ENCODE data around the gene RHOT1.
"Not testable (repeated sequence)": the region's sequence is repeated elsewhere in the genome, so short reads cannot be mapped to it uniquely, and the experiment has no call there.

RHOT1 gene

GRCh38 chr17:32141679-32142037 lies 644 bp upstream of the RHOT1 start:
- peak overlapping the region; percentile 91 for H3K4me2 ChIP-seq (ENCODE audit: low read length, poor library complexity, severe bottlenecking)
- H3K14ac ChIP-seq (ENCODE audit: low read length in 2 of 2): no peak overlapping the region
- peak overlapping the region; percentile 21 for H4K8ac ChIP-seq (ENCODE audit: low read length)
- peak overlapping the region; percentile 91 for H3K27ac ChIP-seq (ENCODE audit: low read length, poor library complexity, severe bottlenecking)
- no peak overlapping the region for H3K23ac ChIP-seq (ENCODE audit: low read length in 2 of 2)
- peak overlapping the region; percentile 81 to 85 for H3K4me3 ChIP-seq (ENCODE audit: insufficient read depth in 1 of 2, low read depth in 1 of 2, low read length in 2 of 2)
- no peak overlapping the region for H2BK12ac ChIP-seq (ENCODE audit: low read length in 2 of 2)
- peak overlapping the region; percentile 80 to 83 for H3K18ac ChIP-seq (ENCODE audit: low read depth in 1 of 2, low read length in 2 of 2)
- peaks cover 5% of the 10 kb centered on the region for H3K4me1 ChIP-seq (ENCODE audit: control insufficient read depth, insufficient read depth, low read depth, low read length)
- WGBS: 37% methylated on average over 7 of the region's 12 CpGs
- H2BK120ac ChIP-seq (ENCODE audit: low read depth, low read length): peak overlapping the region; percentile 52
- peak overlapping the region; percentile 76 for H2BK5ac ChIP-seq (ENCODE audit: low read depth, low read length, poor library complexity, severe bottlenecking)
- H3K27me3 ChIP-seq (ENCODE audit: control insufficient read depth in 1 of 2, insufficient read depth in 1 of 2, low read length in 2 of 2): no peaks in the 10 kb centered on the region
- peak overlapping the region in 1 of 2 experiments; percentile 58 for H3K4ac ChIP-seq (ENCODE audit: low read depth in 1 of 2, low read length in 2 of 2)
- peaks cover 8% of the 10 kb centered on the region for H3K79me1 ChIP-seq (replicated peaks; ENCODE audit: low read length, poor library complexity, severe bottlenecking)
- H3K9me3 ChIP-seq (ENCODE audit: control insufficient read depth, low read length): no peaks in the 10 kb centered on the region
- peak overlapping the region; percentile 96 for H3K9ac ChIP-seq (ENCODE audit: low read length)
- H3K36me3 ChIP-seq (ENCODE audit: control insufficient read depth in 1 of 2, insufficient read depth in 2 of 2, low read depth in 1 of 2, low read length in 2 of 2): no peaks in the 10 kb centered on the region
- H2AFZ ChIP-seq (ENCODE audit: low read depth, low read length): peak overlapping the region; percentile 71
- DNase-seq: no peak
- H2BK15ac ChIP-seq (ENCODE audit: low read depth, poor library complexity, severe bottlenecking): no peak overlapping the region
- no peak overlapping the region for H2AK5ac ChIP-seq (ENCODE audit: low read length, severe bottlenecking)
- H4K91ac ChIP-seq (ENCODE audit: low read length): no peak overlapping the region

DNA sequence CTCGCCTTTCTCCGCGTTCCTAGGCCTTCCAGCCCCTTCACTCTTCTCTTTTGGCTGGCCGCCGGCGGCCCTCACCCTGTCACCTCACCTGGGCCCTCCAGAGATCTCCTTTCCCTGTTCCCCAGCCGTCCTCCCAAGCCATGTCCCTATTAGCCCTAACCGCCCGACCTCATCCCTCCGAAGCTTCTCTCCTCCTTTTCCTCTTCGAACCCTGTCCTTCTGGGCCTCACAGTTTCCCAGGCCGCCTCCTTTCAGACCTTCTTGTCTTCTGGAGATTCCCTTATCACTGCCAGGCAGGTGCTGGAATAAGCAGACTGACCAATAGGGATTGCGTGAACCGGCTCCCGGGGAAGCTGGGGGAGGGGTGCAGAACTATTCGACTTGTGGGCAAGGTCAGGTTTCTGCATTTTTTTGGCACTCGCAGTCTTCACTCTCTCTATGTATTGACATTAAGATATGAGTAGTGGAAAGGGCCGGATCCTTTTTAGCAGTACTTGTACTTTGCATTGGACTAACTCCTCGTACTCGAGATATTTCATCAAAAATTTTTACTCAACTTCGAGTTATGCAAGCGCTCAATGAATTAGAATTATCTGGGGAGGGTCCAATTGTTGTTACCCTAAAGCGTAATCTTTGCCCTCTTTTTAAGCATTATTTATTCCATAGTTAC lies 690 bp downstream of the RHOT1 start:
- Histone ChIP-seq H2BK120ac (ENCODE audit: low read depth, low read length) (no peak overlapping the region), H3K36me3 (ENCODE audit: control insufficient read depth in 1 of 2, insufficient read depth in 2 of 2, low read depth in 1 of 2, low read length in 2 of 2) (peaks cover 0 to 3% of the 10 kb centered on the region in 2 experiments), H3K4me1 (ENCODE audit: control insufficient read depth, insufficient read depth, low read depth, low read length) (peaks cover 5% of the 10 kb centered on the region), H3K79me1 (replicated peaks; ENCODE audit: low read length, poor library complexity, severe bottlenecking) (peaks cover 13% of the 10 kb centered on the region), H2BK15ac (ENCODE audit: low read depth, poor library complexity, severe bottlenecking) (peak overlapping the region; percentile 26), H4K8ac (ENCODE audit: low read length) (peak overlapping the region; percentile 86), H3K4me2 (ENCODE audit: low read length, poor library complexity, severe bottlenecking) (peak overlapping the region; percentile 67), H3K4ac (ENCODE audit: low read depth in 1 of 2, low read length in 2 of 2) (peak overlapping the region; percentile 24 to 81), H3K14ac (ENCODE audit: low read length in 2 of 2) (peak overlapping the region in 1 of 2 experiments; percentile 4), H2AFZ (ENCODE audit: low read depth, low read length) (peak overlapping the region; percentile 87), H3K18ac (ENCODE audit: low read depth in 1 of 2, low read length in 2 of 2) (peak overlapping the region; percentile 37 to 79), H4K91ac (ENCODE audit: low read length) (peak overlapping the region; percentile 86), H3K9me3 (ENCODE audit: control insufficient read depth, low read length) (no peaks in the 10 kb centered on the region), H2BK12ac (ENCODE audit: low read length in 2 of 2) (no peak overlapping the region), H2AK5ac (ENCODE audit: low read length, severe bottlenecking) (no peak overlapping the region), H3K23ac (ENCODE audit: low read length in 2 of 2) (peak overlapping the region in 1 of 2 experiments; percentile 3), H3K9ac (ENCODE audit: low read length) (peak overlapping the region; percentile 94), H2BK5ac (ENCODE audit: low read depth, low read length, poor library complexity, severe bottlenecking) (no peak overlapping the region), H3K27me3 (ENCODE audit: control insufficient read depth in 1 of 2, insufficient read depth in 1 of 2, low read length in 2 of 2) (no peaks in the 10 kb centered on the region), H3K27ac (ENCODE audit: low read length, poor library complexity, severe bottlenecking) (peak overlapping the region; percentile 75), H3K4me3 (ENCODE audit: insufficient read depth in 1 of 2, low read depth in 1 of 2, low read length in 2 of 2) (peak overlapping the region; percentile 85 to 99)
- WGBS: 9% methylated on average over 14 of the region's 23 CpGs
- DNase-seq: peak; percentile 56

GRCh38 chr17:32143527-32143870 lies 1.2 kb downstream of the RHOT1 start:
- WGBS: 64% methylated on average over 5 of the region's 6 CpGs
- H2AFZ ChIP-seq (ENCODE audit: low read depth, low read length): no peak overlapping the region

DNA sequence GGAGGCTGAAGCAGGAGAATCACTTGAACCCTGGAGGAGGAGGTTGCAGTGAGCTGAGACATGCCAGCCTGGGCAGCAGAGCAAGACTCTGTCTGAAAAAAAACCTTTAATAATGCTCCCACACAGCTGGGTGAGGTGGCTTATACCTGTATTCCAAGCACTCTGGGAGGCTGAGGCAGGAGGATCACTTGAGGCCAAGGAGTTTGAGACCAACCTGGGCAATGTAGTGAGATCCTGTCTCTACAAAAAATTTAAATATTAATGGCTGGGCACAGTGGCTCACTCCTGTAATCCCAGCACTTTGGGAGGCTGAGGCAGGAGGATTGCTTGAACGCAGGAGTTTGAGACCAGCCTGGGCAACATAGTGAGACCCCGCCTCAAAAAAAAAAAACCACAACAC lies 2.1 kb downstream of the RHOT1 start:
- not testable (repeated sequence) for H3K4ac ChIP-seq (ENCODE audit: low read depth in 1 of 2, low read length in 2 of 2); H3K9ac ChIP-seq (ENCODE audit: low read length); H3K23ac ChIP-seq (ENCODE audit: low read length in 2 of 2); H3K27me3 ChIP-seq (ENCODE audit: control insufficient read depth in 1 of 2, insufficient read depth in 1 of 2, low read length in 2 of 2); H2BK15ac ChIP-seq (ENCODE audit: low read depth, poor library complexity, severe bottlenecking); H3K4me3 ChIP-seq (ENCODE audit: insufficient read depth in 1 of 2, low read depth in 1 of 2, low read length in 2 of 2); H2BK12ac ChIP-seq (ENCODE audit: low read length in 2 of 2); DNase-seq; H3K14ac ChIP-seq (ENCODE audit: low read length in 2 of 2); H3K4me2 ChIP-seq (ENCODE audit: low read length, poor library complexity, severe bottlenecking); H3K27ac ChIP-seq (ENCODE audit: low read length, poor library complexity, severe bottlenecking); H3K36me3 ChIP-seq (ENCODE audit: control insufficient read depth in 1 of 2, insufficient read depth in 2 of 2, low read depth in 1 of 2, low read length in 2 of 2); H4K91ac ChIP-seq (ENCODE audit: low read length); H2BK120ac ChIP-seq (ENCODE audit: low read depth, low read length); H3K9me3 ChIP-seq (ENCODE audit: control insufficient read depth, low read length); H2AFZ ChIP-seq (ENCODE audit: low read depth, low read length); H4K8ac ChIP-seq (ENCODE audit: low read length); H3K18ac ChIP-seq (ENCODE audit: low read depth in 1 of 2, low read length in 2 of 2); H2AK5ac ChIP-seq (ENCODE audit: low read length, severe bottlenecking); H3K4me1 ChIP-seq (ENCODE audit: control insufficient read depth, insufficient read depth, low read depth, low read length); H2BK5ac ChIP-seq (ENCODE audit: low read depth, low read length, poor library complexity, severe bottlenecking)
- WGBS: no CpG with 5 or more reads among the region's 2 CpGs
- peaks cover 13% of the 10 kb centered on the region for H3K79me1 ChIP-seq (replicated peaks; ENCODE audit: low read length, poor library complexity, severe bottlenecking)

More at GRCh38 chr17:32143527-32143870, 1.2 kb downstream of the RHOT1 start:
- no peak for DNase-seq
- Histone ChIP-seq H3K18ac (ENCODE audit: low read depth in 1 of 2, low read length in 2 of 2) (no peak overlapping the region), H3K27me3 (ENCODE audit: control insufficient read depth in 1 of 2, insufficient read depth in 1 of 2, low read length in 2 of 2) (no peaks in the 10 kb centered on the region), H3K23ac (ENCODE audit: low read length in 2 of 2) (no peak overlapping the region), H2BK12ac (ENCODE audit: low read length in 2 of 2) (no peak overlapping the region), H2BK15ac (ENCODE audit: low read depth, poor library complexity, severe bottlenecking) (no peak overlapping the region), H3K9me3 (ENCODE audit: control insufficient read depth, low read length) (no peaks in the 10 kb centered on the region), H3K4ac (ENCODE audit: low read depth in 1 of 2, low read length in 2 of 2) (no peak overlapping the region), H2BK5ac (ENCODE audit: low read depth, low read length, poor library complexity, severe bottlenecking) (no peak overlapping the region), H2BK120ac (ENCODE audit: low read depth, low read length) (no peak overlapping the region), H4K8ac (ENCODE audit: low read length) (no peak overlapping the region), H3K4me3 (ENCODE audit: insufficient read depth in 1 of 2, low read depth in 1 of 2, low read length in 2 of 2) (peak overlapping the region in 1 of 2 experiments; percentile 99), H3K4me1 (ENCODE audit: control insufficient read depth, insufficient read depth, low read depth, low read length) (peaks cover 5% of the 10 kb centered on the region), H3K79me1 (replicated peaks; ENCODE audit: low read length, poor library complexity, severe bottlenecking) (peaks cover 13% of the 10 kb centered on the region), H3K4me2 (ENCODE audit: low read length, poor library complexity, severe bottlenecking) (peak overlapping the region; percentile 67), H3K36me3 (ENCODE audit: control insufficient read depth in 1 of 2, insufficient read depth in 2 of 2, low read depth in 1 of 2, low read length in 2 of 2) (peaks cover 0 to 3% of the 10 kb centered on the region in 2 experiments), H2AK5ac (ENCODE audit: low read length, severe bottlenecking) (no peak overlapping the region), H3K27ac (ENCODE audit: low read length, poor library complexity, severe bottlenecking) (no peak overlapping the region), H3K9ac (ENCODE audit: low read length) (peak overlapping the region; percentile 94), H3K14ac (ENCODE audit: low read length in 2 of 2) (no peak overlapping the region), H4K91ac (ENCODE audit: low read length) (no peak overlapping the region)

All from mesenchymal stem cell (in vitro differentiated cells and primary cell).